ENCODE results near the gene MFRP.

The MFRP gene

DNA sequence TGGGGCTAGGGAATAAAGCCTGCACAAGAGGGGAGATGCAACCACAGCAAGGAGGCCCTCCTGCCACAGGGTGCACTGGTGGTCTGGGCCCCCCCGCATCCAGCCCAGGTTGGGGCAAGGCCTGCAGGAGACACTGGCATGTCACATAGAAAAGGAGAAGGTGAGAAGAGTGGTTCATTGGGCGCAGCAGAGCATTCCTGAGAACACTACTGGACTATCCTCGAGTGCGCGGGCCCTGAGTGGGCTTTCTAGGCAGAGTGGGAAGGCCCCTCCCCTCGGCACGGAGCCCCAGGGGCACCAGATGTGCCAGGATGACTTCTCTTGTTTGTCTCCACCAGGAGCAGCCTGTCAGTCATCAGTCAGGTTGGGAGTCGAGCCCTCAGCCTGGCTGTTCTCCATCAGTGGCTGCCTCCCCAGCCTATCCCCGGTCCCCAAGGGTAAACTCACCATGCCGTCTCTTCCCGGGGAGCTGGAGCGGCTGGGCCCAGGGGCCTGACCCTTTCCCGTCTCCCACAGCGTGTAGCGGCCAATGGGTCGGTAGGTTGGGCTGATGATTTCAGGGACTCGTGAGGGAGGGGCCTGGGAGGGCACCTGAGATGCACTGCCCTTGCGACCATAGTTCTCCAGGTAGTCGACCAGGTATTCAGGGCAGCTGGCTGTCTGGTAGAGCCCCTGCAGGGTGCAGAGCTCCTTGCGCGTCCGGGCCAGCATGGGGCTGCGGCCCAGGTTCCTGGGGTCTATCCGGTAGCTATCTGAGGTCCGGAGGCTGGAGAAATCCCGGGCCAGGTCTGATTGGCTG lies 26.0 kb upstream of the MFRP start:
- TF ChIP-seq, protein P1, sequence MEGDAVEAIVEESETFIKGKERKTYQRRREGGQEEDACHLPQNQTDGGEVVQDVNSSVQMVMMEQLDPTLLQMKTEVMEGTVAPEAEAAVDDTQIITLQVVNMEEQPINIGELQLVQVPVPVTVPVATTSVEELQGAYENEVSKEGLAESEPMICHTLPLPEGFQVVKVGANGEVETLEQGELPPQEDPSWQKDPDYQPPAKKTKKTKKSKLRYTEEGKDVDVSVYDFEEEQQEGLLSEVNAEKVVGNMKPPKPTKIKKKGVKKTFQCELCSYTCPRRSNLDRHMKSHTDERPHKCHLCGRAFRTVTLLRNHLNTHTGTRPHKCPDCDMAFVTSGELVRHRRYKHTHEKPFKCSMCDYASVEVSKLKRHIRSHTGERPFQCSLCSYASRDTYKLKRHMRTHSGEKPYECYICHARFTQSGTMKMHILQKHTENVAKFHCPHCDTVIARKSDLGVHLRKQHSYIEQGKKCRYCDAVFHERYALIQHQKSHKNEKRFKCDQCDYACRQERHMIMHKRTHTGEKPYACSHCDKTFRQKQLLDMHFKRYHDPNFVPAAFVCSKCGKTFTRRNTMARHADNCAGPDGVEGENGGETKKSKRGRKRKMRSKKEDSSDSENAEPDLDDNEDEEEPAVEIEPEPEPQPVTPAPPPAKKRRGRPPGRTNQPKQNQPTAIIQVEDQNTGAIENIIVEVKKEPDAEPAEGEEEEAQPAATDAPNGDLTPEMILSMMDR (conservative IDR thresholded peaks at IDR 0.05; ENCODE audit: low read depth, low read length) = no peak
- H3K4me3 ChIP-seq (ENCODE audit: low read depth, low read length) = no peak overlapping the region
- DNase-seq (ENCODE audit: low read depth) = no peak

- TF ChIP-seq, protein P1 (conservative IDR thresholded peaks at IDR 0.05; ENCODE audit: low read depth, low read length) = peak; percentile 26
- DNase-seq (ENCODE audit: low read depth) = no peak
- H3K4me3 ChIP-seq (ENCODE audit: low read depth, low read length) = no peak overlapping the region
Observed at GRCh38 chr11:119371778-119372182, 25.3 kb upstream of the MFRP start.

DNA sequence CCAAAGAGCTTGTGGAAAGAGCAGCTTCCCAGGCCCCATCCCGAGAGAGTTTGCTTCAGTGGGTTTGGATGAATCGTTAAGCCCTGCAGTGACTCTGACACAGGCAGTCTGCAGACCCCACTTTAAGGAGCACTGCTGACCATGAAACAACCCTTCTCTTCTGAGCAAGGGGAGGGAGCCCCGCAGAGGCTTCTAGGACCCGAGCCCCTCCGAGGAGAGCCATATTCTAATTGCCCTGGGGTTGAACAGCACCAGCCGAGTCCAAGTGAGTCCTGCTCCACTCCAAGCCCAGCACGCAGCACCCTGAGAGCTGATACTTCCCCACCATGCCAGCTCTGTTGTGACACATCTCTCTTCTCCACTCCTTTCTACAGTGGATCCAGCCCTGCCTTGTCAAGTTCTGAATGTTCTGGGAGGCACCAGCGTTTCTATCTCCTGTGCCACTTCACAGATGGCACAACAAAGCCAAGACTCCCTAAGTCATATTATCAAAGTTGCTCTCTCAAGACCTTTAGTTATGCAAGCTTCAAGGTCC lies 24.6 kb upstream of the MFRP start:
- no peak for DNase-seq (ENCODE audit: low read depth)
- TF ChIP-seq, protein P1 (conservative IDR thresholded peaks at IDR 0.05; ENCODE audit: low read depth, low read length) = no peak
- H3K4me3 ChIP-seq (ENCODE audit: low read depth, low read length) = no peak overlapping the region

DNA sequence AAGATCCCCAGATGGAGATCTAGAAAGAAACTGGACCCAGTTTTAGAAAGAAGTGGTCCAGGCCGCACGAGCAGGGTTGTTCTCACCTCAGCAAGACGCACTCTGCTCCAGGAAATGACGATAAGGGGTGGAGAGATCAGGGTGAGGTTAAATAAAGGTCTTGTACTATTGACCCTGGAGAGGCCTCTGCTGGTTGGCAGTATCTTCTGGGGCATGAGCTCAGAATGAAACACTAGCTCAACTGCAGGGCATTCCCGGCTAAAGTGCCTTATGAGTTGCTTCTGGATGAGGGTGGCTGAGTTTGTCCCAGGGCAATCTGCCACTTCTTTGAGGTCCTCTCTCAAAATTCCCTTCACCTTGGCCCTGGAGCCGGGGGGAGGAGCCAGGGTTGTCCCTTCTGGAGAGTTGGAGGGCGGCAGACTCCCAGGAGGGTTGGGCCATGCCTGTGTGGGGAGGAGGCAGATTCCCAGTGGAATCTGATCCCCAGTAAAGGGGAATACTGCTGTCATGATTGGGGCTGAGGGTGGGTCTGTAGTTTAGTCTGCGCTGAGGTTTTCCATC lies 24.1 kb upstream of the MFRP start:
- TF ChIP-seq, protein P1 (conservative IDR thresholded peaks at IDR 0.05; ENCODE audit: low read depth, low read length) = no peak
- DNase-seq (ENCODE audit: low read depth) = no peak
- H3K4me3 ChIP-seq (ENCODE audit: low read depth, low read length) = no peak overlapping the region

DNA sequence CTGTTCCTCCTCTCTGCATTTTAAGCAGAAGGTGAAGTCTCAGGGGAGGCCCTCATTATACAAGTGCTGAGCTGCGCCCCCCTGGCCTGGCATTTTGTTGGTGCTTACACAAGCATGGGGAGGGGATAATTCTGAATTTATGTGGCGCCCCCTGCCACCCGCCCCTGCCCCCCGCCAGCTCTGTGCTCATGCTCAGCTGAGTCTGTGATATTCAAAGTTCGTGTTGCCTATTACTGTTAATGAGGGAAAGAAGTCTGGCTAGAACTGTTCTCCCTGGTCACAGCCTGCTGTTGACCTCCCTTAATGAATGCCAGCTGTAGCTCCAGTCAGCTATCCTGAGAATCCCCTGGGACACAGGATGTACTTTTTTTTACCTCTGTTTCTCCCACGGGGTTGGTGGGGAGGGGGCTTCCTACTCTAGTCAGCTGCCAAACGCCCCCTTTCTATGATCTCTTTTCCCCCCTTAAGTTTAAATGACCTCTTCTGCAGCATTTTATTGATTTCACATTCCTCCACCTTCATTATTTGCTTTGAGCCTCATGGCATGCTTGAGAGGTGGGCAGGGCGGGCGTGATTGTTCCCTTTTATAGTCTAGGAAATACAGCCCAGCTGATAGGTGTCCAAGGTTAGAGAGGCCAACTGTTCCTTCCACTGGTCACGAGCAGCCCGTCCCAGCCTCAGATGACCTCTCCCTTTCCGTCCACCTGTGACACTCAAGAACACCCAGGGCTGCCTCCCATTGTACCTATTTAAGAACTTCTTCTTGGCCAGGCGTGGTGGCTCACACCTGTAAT lies 22.8 kb upstream of the MFRP start:
- no peak overlapping the region for H3K4me3 ChIP-seq (ENCODE audit: low read depth, low read length)
- no peak for DNase-seq (ENCODE audit: low read depth)
- TF ChIP-seq, protein P1 (conservative IDR thresholded peaks at IDR 0.05; ENCODE audit: low read depth, low read length) = no peak

DNA sequence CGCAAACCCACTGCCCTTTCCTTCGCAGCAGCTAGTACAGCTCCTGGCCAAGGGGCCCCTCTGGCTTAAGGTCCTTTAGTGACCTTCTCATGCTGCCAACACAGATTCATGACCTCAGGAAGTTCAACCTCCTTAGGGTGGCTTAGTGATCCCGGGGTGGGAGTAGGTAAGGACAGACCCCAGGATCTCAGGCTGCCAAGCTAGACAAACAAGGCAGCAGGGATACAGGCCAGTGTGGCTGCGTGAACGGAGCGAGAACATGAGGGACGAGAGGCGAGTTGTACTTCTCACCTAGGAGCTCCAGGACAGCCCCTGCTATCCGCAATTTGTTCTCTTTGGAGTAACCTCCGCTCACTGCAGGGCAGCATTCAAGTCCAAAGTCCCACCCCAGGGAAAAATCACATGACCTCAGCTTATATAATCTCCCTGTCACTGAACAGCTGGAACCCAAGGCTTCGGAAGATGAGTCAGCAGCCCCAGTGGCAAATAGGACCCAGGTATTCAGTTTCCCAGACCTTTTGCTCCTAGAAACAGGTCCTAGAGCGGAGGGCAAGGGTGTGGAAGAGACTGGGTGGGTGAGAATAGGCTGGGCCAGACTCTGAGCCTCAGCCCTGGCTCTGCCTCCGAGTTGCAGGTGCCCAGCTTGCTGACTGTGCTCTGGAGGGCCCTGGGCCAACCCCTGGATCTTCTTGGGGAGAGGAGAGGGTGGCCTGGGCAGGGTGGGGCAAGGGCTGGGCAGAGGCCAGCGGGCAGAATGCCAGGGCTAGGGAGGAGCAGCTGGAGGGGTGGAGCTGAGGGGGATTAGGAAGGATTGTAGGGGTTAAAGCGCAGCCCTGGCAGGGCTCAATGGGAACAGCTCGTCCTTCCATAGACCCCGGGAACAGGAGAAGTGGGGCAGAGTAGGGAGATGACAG lies 21.9 kb upstream of the MFRP start:
- no peak overlapping the region for H3K4me3 ChIP-seq (ENCODE audit: low read depth, low read length)
- TF ChIP-seq, protein P1 (conservative IDR thresholded peaks at IDR 0.05; ENCODE audit: low read depth, low read length) = no peak
- peak; percentile 33 for DNase-seq (ENCODE audit: low read depth)
